ENCODE data around the gene CADM2.
"Not testable (repeated sequence)": the region's sequence is repeated elsewhere in the genome, so short reads cannot be mapped to it uniquely, and the experiment has no call there.

The CADM2 gene

DNA sequence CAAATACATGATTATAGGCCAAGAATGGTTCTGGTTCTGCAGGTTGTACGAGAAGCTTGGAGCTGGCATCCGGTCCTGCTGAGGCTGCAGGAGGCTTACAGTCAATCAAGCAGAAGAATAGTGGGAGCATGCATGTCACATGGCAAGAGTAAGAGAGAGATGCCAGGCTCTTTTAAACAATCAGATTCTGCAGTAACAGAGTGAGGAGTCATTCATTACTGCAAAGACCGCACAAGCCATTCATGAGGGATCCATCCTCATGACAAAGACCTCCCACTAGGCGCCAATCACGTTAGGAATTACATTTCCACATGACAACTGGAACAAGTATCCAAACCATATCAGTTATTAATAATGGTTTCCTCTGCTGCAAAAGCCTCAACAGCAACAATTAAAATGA lies 536.8 kb downstream of the CADM2 start:
- DNase-seq, result no peak

DNA sequence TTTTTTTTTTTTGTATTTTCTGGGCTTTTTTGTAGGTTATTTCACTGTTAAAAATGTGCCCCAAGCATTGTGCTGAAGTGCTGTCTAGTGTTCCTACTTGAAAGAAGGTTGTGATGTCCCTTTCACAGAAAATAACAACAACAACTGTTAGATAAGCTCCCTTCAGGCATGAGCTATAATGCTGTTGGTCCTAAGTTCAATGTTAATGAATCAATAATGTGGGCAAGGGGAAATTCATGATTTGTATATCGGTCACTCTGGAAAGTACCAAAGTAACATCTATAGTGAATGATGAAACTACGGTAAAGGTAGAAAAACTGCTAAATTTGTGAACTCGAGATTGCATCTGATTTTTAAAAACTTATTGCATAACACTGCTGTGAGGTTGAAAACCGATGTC lies 539.4 kb downstream of the CADM2 start:
- no peak for DNase-seq

DNA sequence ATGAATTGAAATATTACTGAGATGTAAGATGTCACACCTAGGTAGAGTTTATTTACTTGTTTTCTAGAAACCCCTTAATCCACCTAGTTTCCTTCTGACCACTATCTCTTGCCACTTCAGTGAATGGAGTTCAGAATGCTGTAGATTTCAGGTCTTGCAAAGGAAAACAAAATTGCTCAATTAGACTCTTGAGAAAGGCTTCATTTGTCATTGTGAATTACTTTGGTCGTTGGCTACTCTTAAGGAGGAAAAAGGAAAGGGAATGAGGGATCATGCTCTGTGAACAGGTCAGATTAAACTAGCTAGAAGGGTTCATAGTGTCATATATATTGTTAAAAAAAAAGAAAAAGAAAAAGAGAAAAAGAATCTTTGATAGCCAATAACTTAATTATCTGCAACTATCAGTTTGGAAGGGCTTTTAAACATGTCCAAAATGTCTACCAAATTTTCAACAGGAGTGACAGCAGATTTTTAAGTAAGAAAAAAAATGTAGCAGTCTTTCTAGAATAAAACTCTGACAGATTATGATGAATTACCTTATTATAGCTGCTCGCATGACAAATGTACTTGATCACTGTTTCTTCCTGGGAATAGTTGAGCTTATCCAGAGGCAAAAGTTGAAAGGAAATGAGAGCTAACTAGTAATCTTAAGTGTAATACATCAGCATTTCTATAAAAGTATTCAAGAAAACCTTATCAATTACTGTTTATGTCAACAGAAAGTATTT lies 543.5 kb downstream of the CADM2 start:
- DNase-seq, result no peak

DNA sequence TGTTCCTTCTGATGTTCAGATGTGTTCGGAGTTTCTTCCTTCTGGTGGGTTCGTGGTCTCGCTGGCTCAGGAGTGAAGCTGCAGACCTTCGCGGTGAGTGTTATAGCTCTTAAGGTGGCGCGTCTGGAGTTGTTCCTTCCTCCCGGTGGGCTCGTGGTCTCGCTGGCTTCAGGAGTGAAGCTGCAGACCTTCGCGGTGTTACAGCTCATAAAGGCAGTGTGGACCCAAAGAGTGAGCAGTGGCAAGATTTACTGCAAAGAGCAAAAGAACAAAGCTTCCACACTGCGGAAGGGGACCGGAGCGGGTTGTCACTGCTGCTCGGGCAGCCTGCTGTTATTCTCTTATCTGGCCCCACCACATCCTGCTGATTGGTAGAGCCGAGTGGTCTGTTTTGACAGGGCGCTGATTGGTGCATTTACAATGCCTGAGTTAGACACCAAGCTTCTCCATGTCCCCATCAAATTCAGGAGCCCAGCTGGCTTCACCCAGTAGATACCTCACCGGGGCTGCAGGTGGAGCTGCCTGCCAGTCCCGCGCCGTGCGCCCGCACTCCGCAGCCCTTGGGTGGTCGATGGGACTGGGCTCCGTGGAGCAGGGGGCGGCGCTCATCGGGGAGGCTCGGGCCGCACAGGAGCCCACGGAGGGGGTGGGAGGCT lies 545.5 kb downstream of the CADM2 start:
- DNase-seq, result not testable (repeated sequence)

DNA sequence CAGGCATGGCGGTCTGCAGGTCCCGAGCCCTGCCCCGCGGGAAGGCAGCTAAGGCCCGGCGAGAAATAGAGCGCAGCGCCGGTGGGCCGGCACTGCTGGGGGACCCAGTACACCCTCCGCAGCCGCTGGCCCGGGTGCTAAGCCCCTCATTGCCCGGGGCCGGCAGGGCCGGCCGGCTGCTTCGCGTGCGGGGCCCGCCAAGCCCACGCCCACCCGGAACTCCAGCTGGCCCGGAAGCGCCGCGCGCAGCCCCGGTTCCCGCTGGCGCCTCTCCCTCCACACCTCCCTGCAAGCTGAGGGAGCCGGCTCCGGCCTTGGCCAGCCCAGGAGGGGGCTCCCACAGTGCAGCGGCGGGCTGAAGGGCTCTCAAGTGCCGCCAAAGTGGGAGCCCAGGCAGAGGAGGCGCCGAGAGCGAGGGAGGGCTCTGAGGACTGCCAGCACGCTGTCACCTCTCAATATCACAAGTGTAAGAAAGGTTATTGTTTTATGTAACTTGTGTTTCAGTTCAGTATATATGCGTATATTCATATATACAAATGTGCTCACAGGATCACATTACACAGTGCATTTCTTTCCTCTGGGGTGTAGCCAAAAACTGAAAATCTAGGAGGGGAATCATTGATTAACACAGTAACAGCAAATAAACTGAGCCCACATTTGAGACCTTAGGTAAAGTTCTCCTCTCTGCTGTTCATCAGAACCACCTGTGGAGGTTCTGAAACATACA lies 546.2 kb downstream of the CADM2 start:
- DNase-seq, result not testable (repeated sequence)

DNA sequence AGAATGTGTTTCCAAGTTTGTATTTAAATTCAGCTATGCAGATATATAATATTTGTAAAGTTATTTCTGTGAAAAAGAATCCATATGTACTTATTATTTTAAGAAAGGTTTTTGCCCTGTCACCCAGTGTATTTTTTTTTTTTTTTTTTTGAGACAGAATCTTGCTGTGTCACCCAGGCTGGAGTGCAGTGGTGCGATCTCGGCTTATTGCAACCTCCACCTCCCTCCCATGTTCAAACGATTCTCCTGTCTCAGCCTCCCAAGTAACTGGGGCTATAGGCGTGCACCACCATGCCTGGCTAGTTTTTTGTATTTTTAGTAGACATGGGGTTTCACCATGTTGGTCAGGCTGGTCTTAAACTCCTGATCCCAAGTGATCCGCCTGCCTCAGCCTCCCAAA lies 548.3 kb downstream of the CADM2 start:
- not testable (repeated sequence) for DNase-seq

DNA sequence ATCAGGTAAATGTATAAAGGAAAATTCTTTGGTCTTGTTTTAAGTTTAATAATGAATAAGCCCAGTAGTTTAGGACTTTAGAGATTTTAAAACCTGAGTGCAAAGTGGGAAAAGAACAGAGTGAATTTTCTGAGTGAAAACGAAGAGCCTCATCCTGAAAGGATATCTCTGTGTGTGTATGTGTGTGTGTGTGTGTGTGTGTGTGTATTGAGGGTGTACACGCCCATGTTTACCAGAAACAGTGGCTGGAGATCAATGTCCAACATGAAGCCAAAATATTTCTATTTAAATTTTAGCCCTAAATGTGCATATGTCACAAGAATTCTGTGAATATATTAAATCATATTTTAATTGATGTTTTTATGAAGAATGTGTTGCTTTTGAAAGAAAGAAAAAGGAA lies 549.9 kb downstream of the CADM2 start:
- DNase-seq, result no peak

DNA sequence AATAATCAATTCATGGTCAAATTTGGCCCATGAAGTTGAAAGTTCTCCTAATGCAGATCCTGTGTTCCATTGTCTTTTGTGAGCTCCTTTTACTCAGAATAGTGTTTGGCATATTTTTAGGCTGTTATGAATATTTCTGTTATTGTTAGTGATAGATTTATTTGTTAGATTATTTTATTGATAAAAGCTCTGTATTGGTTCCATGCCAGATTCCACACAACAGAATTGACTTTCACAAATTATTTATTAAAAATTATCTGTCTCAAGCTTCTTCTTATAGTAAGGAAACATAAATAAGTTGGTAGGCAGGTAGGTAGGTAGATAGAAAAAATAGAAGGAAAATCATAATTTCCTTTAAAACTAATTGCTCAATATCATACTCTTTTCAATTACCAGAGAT lies 557.4 kb downstream of the CADM2 start:
- DNase-seq, result no peak

DNA sequence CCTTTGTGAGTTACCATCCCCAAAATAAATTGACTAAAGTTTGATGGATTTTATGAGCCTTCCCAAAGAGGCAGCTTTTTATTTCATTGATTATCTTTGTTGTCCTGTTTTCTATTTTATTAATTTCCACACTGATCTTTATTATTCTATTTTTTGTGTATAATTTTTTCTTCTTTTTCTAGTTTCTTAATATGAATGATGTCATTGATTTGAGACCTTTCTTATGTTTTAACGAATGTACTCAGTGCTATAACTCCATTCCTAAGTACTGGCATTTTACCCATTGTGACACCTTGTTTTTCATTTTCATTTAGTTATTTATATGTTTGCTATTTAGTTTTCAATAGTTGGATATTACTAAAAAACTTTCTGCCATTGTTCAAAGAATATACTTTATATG lies 565.3 kb downstream of the CADM2 start:
- DNase-seq, result no peak

DNA sequence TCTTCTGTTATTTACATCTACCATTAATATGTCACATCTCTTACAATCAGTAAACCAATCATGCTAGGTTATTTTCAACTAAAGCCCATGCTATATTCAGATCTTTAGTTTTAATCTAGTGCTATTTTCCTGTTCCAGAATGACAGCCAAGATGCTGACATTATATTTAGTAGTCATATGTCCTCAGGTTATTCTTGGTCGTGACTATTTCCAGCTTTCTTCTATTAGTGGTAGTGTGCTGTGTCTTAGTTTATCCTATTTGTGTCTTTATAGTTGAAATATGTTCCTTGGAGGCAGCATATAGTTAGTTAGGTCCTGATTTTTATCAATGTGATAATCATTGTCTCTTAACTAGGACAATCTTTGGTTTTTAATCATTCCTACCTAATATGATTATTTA lies 566.5 kb downstream of the CADM2 start:
- DNase-seq, result no peak

DNA sequence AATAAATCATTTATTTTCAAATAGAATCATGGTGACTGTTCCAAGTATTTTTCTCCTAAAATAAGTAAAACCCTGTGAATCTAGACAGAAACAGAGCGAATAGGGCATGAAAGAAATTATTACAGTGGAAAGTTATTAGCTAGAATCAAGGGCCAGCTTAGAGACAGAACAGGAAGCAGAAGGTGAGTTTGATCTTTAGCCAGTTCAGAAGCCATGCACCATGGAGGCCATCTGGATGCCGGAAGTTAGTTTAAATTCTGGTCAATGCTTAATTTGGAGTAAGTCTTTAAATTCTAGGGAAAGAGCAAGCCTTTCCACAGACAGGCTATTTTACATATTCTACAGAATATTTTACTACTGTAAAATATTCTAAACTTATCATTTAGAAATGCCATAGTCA lies 574.8 kb downstream of the CADM2 start:
- DNase-seq, result peak; percentile 25

DNA sequence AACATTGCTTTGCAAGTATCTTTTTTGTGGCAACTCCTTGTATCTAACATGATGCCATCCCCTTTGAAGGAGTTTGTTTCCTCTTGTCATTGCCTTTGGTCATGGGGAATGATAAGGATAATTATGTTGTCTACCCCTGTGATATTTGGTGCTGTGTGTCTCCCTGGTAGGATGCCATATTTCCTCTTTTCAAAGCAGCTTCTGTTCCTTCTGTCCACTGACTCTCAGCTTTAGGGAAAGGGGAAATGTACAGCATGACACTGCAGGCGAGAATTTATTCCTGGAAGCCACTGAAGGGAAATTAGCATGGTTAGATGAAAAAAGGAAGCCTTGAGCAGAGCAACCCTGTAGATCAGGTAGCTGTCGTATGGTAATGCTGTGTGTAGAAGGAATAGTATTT lies 576.7 kb downstream of the CADM2 start:
- no peak for DNase-seq

DNA sequence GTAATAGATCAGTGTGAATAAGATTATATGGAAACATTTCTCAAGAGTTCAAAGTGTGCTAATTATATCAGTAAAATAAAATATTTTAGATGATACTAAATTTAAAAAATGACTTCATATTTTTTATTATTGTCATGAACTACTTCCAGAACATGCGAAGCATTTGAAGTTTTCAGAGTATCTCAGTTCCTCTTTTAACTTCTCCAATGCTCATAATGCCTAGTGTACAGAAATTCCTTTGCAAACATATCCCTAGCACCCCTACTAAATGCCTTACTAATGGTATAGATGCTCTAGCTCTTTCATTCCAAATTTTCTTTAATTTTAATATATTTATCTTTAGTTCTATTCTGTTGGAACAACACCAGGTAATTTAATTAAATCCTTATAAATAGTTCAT lies 580.4 kb downstream of the CADM2 start:
- no peak for DNase-seq

DNA sequence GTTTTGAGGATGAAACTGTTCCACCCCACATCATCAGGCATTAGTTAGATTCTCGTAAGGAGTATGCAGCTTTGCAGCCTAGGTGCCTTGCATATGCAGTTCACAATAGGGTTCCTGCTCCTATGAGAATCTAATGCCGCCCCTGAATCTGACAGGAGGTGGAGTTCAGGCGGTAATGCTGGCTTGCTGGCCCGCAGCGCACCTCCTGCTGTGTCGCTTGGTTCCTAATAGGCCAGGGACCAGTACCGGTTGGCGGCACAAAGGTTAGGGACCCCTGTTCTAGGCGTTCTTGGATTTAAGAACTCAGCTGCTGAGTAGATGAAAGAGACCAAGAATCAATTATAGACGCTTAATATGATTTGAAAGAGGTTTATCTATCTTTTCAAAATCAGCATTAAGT lies 595.4 kb downstream of the CADM2 start:
- no peak for DNase-seq

DNA sequence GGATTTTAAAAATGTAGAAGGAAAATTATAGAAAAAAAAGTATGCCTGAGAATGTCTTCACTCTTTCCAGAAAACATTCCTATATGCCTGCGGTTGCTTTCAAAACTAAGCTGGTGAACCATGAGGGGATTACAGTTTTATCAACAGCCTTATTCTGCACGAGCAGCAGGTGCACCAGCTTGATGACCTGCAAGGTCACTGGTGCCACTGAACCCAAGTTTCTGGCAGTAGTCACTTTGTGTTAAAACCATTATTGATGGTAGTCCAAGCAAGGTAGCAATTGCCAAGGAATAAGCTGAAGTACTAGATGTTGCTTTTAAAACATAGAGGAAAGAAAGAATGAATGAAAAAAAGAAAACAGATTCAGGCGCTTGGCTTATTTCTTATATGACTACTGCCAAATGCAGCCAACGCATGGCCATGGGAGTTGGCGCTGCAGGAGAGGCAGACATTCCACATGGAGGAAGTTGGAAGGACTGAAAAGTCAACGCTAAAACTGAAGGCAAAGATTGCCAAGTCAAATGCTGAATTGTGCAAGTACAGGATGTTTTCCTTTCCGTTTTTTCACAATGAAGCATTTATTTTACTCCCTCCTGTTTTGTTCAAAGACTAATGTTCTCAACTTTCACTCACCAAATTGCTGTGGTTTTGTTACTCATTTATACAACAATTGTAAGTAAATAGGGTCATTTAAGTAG lies 601.4 kb downstream of the CADM2 start:
- DNase-seq, result no peak

DNA sequence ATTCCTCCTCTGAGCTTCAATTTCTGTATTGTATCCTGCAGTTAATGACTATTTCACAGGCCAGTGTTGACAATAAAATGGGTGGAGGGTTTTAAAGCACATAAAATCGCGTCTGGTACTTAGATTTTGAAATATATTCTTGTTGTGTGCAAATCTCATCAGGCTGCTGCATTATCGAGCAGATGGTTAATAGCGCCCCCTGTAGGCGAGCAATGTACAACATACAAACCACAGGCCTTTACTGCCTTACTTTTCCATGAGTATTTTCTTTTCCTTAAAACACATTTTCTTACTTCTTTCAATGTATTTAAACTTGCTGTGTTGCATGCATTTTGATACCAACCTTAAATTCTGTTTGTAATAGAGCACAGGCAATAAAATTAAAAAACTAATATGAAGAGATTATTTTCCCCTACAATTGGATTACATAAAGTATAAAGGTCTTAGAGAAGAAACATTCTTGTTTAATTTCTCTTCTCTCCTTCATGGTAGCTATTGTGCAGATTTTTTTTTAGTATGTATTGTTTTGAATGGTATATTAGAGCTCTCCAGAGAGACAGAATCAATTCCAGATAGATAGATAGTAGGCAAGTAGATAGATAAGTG lies 608.4 kb downstream of the CADM2 start:
- no peak for DNase-seq

DNA sequence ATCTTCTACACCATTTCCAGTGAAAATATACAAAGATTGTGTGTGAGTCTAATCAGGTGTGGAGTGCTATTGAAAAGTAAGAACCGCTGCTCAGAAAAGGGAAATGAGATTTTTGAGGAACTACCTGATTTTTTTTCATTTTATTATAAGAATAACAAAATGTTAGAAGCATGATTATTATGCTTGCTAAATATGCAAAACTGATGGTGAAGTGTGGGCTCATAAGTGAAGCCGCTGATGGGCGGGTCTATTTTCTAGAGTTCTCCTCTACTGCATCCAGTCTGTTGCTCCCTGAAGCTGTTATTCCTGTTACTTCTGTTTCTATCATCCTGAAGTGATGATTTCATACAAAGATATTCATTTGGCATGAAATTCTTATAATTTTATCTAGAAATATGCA lies 612.0 kb downstream of the CADM2 start:
- no peak for DNase-seq

DNA sequence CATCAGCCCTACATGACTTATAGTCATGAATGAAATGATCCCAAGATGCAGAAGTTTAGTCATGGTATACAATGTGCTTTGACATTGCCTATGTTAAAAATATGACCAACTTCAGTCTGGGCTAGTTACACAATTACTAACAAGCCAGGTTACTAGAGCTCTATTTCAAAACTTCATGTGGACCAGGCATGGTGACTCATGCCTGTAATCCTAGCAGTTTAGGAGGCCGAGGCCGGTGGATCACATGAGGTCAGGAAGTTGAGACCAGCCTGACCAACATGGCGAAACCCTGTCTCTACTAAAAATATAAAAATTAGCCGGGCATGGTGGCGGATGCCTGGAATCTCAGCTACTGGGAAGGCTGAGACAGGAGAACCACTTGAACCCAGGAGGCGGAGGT lies 613.0 kb downstream of the CADM2 start:
- no peak for DNase-seq

DNA sequence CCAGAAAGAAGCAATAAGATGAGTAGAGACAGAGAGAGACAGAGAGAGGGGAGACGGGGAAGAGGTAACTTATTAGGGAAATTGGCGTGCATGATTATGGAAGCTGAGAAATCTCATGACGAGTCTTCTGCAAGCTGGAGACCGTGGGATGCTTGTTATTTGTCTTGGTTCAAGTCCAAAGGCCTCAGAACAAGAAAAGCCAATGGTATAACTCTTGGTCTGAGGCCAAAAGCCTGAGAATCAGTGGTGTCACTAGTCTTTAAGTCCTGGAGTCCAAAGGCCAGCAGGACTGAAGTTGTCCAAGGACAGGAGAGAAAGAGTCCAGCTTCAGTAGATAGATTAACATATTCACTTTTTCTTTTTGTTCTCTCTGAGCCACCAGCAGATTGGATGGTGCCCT lies 613.6 kb downstream of the CADM2 start:
- no peak for DNase-seq

DNA sequence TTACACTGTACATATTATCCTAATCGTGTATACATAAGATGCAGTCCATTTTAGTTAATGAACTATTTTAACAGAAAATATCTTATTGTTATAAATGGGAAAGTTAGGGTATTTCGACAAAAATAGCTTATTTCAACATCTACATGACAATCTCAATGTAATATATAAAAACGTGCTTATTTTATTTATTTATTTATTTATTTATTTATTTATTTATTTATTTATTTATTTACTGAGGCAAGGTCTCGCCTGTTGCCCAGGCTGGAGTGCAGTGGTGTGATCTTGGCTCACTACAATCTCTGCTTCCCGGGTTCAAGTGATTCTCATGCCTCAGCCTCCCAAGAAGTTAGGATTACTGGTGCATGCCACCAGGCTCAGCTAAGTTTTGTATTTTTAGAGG lies 614.2 kb downstream of the CADM2 start:
- DNase-seq, result no peak

DNA sequence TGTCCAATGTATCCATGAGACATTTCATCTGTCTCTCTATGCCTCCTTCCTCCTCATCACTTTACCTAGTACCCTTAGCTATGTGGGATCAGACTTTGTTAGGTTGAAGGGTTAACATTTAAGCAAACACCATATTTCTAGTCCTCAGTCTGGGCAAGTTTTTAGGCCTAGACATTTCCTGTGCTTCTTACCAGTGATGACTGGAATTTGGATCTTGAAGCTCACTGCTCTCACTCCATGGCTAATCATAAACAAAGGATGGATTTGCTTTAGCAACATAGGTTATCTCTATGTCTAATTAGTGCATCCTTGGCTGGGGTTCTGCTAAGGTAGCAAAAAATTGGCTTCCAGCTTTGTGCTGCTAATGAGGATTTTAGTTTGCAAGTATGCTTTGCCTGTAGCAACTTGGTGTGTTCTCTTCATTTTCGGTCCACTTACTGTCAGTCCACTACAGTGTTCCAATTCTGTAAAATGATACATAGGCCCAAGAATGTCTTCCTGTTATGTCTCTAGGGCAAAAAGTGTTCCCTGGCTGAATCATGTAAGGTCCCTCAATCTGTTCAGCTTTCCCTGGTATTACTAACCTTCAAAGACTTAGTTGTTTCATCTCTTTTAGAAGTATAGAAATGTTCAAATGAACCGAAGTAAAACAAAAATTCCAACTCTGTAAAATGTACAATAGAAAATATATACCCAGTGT lies 615.4 kb downstream of the CADM2 start:
- DNase-seq, result no peak

DNA sequence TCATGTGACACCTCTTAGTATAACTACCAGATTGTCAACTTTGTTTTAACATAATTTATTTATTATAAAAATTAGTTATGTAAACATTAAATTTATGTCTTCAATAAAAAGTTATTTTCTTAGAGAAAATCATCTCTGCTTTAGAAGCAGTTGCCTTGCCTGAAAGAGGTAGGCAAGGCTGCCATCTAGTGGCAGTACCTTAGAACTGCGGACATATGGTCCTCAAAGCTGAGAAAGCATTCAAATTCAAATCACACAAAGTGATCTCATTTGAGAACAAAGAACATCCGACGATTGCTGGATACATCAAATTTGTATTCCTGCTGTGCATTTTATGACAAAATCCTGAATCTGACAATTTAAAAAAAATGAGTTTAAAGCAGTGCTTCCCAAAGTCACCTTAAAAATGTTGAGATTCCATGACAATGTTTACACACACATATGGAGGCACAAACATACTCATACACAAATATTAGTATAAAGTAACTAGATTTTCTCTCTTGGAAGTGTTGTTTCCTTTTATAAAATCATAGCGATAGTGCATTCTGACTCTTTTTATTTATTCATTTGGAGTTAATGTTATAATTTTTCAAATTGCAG lies 617.4 kb downstream of the CADM2 start:
- no peak for DNase-seq

Measured in DMS 273 treated with DMSO at 0.1 percent for 48 hours (cell line).